Ascending aorta (tissue), 2 donors: ENCODE measurements around the gene APCDD1. TPM values are rescaled to one million over a fixed set of nuclear protein-coding genes. Genes with fewer than 3 reads are reported as not detected.
"Not testable (repeated sequence)": the region's sequence is repeated elsewhere in the genome, so short reads cannot be mapped to it uniquely, and the experiment has no call there.

Experiments used
- DNase-seq, 2 donors: peaks; one replicate each; pipeline ENCODE4 v3.0.0-alpha.2; 2019; ENCODE audit warnings: low spot score in 2 of 2
- H3K27ac ChIP-seq, 2 donors: fragments of 200-600 bp; sonication (generic); one replicate each; pipeline ENCODE4 v1.5.1; 2016 to 2017; ENCODE audit warnings: mild to moderate bottlenecking in 1 of 2
- H3K27me3 ChIP-seq: fragments of 200-600 bp; sonication (generic); one replicate; pipeline ENCODE4 v1.5.1; 2017
- H3K36me3 ChIP-seq, 2 donors: fragments of 200-600 bp; sonication (generic); one replicate each; pipeline ENCODE4 v1.5.1; 2016
- H3K4me1 ChIP-seq, 2 donors: fragments of 200-600 bp; sonication (generic); one replicate each; pipeline ENCODE4 v1.5.1; 2016 to 2017; ENCODE audit warnings: mild to moderate bottlenecking in 1 of 2
- H3K4me3 ChIP-seq, 2 donors: fragments of 200-600 bp; sonication (generic); one replicate each; pipeline ENCODE4 v1.5.1; 2016 to 2017; ENCODE audit warnings: mild to moderate bottlenecking in 1 of 2
- H3K9me3 ChIP-seq, 2 donors: fragments of 200-600 bp; sonication (generic); one replicate each; pipeline ENCODE4 v1.5.1; 2016
- intact Hi-C: fragments of 100-400 bp; cut with DNase I; formaldehyde crosslinking; loops from one replicate; pipeline ENCODE4 v1.15.1; 2023
- total RNA-seq: library from RNA; depleted of rRNA; stranded (reverse); fragments of >200 nt; gene quantifications from one replicate; pipeline ENCODE4 v1.1.0, GENCODE V29; 2016
- TF ChIP-seq, protein P1 (sequence below), 3 experiments: fragments of 200-600 bp in 2 of 3; fragments of 450-650 bp in 1 of 3; sonication (generic) in 2 of 3; IDR thresholded peaks; one replicate each; pipeline ENCODE4 v1.5.1; 2016 to 2019; ENCODE audit warnings: antibody characterized with exemption in 3 of 3, mild to moderate bottlenecking in 1 of 3, moderate library complexity in 1 of 3

APCDD1 gene
- total RNA-seq, 1 donor from 2014 or later, result 77.0 TPM

DNA sequence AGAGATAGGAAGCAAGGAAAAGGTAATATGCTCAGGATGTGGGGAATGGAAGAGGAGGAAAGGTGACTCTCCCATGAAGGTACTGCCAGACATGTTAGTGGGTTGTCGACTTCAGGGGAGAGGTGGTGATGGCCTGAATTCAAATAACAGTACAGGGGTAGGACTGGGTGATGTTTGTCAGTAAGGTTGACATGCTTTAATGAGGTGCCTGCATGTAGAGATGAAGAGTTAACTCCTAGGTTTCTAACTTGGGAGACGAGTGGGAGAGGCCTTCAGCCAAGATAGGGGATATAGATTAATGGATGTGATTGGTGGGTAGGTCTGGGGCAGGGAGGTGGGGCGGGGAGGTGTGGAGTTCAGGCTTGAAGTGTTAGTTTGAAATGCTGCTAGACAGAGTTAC is 74.0 kb downstream of the APCDD1 start:
- no peak for DNase-seq
- Histone ChIP-seq H3K27ac (no peak overlapping the region), H3K4me3 (no peak overlapping the region), H3K36me3 (no peaks in the 10 kb centered on the region), H3K27me3 (no peaks in the 10 kb centered on the region), H3K4me1 (peaks cover 0 to 7% of the 10 kb centered on the region in 2 donors), H3K9me3 (no peaks in the 10 kb centered on the region)
- TF ChIP-seq, protein P1, sequence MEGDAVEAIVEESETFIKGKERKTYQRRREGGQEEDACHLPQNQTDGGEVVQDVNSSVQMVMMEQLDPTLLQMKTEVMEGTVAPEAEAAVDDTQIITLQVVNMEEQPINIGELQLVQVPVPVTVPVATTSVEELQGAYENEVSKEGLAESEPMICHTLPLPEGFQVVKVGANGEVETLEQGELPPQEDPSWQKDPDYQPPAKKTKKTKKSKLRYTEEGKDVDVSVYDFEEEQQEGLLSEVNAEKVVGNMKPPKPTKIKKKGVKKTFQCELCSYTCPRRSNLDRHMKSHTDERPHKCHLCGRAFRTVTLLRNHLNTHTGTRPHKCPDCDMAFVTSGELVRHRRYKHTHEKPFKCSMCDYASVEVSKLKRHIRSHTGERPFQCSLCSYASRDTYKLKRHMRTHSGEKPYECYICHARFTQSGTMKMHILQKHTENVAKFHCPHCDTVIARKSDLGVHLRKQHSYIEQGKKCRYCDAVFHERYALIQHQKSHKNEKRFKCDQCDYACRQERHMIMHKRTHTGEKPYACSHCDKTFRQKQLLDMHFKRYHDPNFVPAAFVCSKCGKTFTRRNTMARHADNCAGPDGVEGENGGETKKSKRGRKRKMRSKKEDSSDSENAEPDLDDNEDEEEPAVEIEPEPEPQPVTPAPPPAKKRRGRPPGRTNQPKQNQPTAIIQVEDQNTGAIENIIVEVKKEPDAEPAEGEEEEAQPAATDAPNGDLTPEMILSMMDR (IDR thresholded peaks at IDR 0.05), result no peak
- intact Hi-C loops, result loop anchor here (10.0 kb wide), 2 partner anchors 724 to 1174 kb away; no protein-coding TSS in a partner anchor

DNA sequence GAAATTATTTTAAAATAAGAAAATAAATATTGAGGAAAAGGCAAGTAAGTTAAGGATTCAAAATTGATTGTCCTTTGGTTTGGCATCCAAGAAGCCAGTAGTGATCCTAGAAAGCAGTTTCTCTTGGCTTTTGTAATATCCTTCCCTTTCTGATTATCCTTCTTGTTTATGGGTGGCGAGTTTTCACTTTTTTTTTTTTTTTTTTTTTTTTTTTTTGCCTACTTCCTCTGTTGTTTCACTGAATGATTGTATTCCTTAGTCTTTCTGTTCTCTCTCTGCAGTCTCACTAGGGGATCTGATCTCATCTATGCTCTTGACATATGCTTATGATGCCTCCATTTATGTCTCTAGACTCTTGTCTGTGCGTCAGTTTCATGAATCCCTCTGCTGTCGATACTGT is 75.6 kb downstream of the APCDD1 start:
- peaks cover 0 to 7% of the 10 kb centered on the region in 2 donors for H3K4me1 ChIP-seq

DNA sequence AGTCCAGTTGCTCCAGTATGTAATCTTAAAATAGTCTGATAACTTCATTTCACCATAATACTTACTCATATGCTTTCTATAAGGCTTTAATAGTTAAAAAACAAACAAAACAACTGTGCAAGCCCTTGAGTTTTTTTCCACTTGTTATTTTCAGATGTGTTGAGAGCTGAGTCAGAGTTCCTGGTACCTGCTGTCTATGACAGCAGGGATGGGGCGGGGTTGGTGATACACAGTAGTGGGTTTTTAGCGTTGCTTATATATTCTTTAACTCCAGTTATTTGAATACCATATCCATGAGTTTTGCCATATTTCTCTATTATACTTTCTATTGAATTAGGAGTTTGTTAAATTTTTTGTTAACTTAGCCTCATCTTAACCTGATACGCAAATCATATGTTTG is 76.4 kb downstream of the APCDD1 start:
- H3K27ac ChIP-seq, result no peak overlapping the region
- intact Hi-C loops, result no loop called here
- H3K9me3 ChIP-seq, result no peaks in the 10 kb centered on the region
- TF ChIP-seq, protein P1 (IDR thresholded peaks at IDR 0.05), result no peak
- H3K4me3 ChIP-seq, result no peak overlapping the region
- H3K27me3 ChIP-seq, result no peaks in the 10 kb centered on the region
- no peaks in the 10 kb centered on the region for H3K36me3 ChIP-seq
- peaks cover 0 to 7% of the 10 kb centered on the region in 2 donors for H3K4me1 ChIP-seq
- DNase-seq, result no peak

More for the DNA sequence above, 75.6 kb downstream of the APCDD1 start:
- Histone ChIP-seq H3K36me3 (no peaks in the 10 kb centered on the region), H3K27ac (no peak overlapping the region), H3K27me3 (no peaks in the 10 kb centered on the region), H3K4me3 (no peak overlapping the region), H3K9me3 (no peaks in the 10 kb centered on the region)
- intact Hi-C loops, result no loop called here
- TF ChIP-seq, protein P1 (IDR thresholded peaks at IDR 0.05), result no peak
- no peak for DNase-seq

DNA sequence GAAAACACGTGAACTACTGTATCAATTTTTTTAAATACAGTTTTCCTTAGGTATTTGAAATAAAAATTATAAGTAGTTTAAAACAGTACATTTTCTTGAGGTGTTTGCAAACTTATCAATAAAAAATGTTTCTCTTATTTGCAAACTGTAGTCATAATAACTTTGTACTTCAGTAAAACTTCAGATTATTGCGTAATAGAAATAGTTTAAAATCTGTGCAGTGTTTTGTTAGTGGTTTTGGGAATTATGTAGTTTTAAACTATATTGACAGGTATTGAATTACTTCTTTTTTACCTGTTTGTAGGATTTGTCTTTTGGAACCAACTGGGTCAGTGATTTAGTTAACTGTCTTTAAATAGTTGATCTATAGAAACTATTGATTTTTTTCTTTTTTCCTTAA is 78.7 kb downstream of the APCDD1 start:
- intact Hi-C loops, result no loop called here
- Histone ChIP-seq H3K9me3 (no peaks in the 10 kb centered on the region), H3K4me1 (peaks cover 0 to 4% of the 10 kb centered on the region in 2 donors), H3K36me3 (no peaks in the 10 kb centered on the region), H3K27me3 (no peaks in the 10 kb centered on the region), H3K4me3 (no peak overlapping the region), H3K27ac (no peak overlapping the region)
- TF ChIP-seq, protein P1 (IDR thresholded peaks at IDR 0.05), result no peak
- no peak for DNase-seq

DNA sequence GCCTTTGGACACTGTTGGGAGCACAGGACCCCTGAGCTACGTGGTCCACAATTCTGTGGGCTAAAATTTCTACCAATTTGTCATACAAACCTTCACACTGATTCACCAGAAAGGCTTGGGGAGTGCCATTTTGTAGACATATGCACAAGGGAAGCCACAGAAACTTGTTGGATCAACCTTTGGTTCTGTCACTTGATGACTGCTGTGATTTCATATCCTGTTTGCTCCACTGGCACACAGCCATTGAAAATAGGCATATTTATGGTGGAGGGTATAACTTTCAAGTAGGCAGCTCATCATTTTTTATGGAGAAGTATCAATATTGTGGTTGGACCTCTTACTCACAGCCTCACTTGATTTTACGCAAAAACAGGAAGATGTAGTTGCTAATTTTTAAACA is 81.8 kb downstream of the APCDD1 start:
- no peaks in the 10 kb centered on the region for H3K9me3 ChIP-seq
- intact Hi-C loops, result no loop called here
- H3K27ac ChIP-seq, result no peak overlapping the region
- DNase-seq, result no peak
- peaks cover 0 to 4% of the 10 kb centered on the region in 2 donors for H3K4me1 ChIP-seq
- H3K36me3 ChIP-seq, result peaks cover 16 to 20% of the 10 kb centered on the region in 2 donors
- no peak overlapping the region for H3K4me3 ChIP-seq
- H3K27me3 ChIP-seq, result no peaks in the 10 kb centered on the region
- TF ChIP-seq, protein P1 (IDR thresholded peaks at IDR 0.05), result no peak

DNA sequence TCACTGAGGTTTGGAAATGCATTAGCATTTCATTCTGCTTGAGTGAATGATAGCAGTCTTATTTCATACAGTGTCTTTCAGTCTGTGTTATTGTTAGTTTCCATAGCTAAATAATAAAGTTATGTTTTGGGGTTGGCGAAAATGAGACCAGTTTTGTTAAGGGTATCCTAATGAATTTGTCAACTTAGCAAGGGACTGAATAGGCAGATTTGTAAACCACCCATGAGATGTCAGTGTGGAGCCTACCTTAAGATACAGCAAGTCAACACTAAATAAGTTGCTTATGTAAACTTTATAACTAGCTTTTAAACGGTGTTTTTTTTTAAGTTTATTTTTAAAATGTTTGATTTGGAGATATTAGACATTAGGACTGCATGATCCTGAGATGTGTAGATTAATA is 83.3 kb downstream of the APCDD1 start:
- Histone ChIP-seq H3K4me1 (peaks cover 0 to 4% of the 10 kb centered on the region in 2 donors), H3K4me3 (no peak overlapping the region), H3K9me3 (no peaks in the 10 kb centered on the region), H3K36me3 (peaks cover 24 to 28% of the 10 kb centered on the region in 2 donors), H3K27me3 (no peaks in the 10 kb centered on the region), H3K27ac (no peak overlapping the region)
- intact Hi-C loops, result no loop called here
- TF ChIP-seq, protein P1 (IDR thresholded peaks at IDR 0.05), result no peak
- no peak for DNase-seq

DNA sequence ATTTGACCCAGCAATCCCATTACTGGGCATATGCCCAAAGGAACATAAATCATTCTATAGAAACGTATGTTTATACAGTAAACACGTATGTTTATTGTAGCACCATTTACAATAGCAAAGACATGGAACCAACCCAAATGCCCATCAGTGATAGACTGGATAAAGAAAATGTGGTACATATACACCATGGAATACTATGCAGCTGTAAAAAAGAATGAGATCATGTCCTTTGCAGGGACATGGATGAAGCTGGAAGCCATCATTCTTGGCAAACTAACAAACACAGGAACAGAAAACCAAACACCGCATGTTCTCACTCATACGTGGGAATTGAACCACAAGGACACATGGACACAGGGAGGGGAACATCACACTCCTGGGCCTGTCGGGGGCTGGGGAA is 84.7 kb downstream of the APCDD1 start:
- peaks cover 24 to 28% of the 10 kb centered on the region in 2 donors for H3K36me3 ChIP-seq
- H3K9me3 ChIP-seq, H3K4me3 ChIP-seq, H3K27ac ChIP-seq, DNase-seq, H3K27me3 ChIP-seq, intact Hi-C loops: not testable (repeated sequence)
- H3K4me1 ChIP-seq, result peaks cover 0 to 15% of the 10 kb centered on the region in 2 donors
